IgD-negative memory B cell (primary cell): ENCODE measurements around the gene RNU6-1. TPM values are rescaled to one million over a fixed set of nuclear protein-coding genes. Genes with fewer than 3 reads are reported as not detected.

Source experiments
- H3K27ac Mint-ChIP-seq, 3 donors: one replicate each; pipeline ENCODE4 v1.8.0; 2020 to 2022; ENCODE audit warnings: mild to moderate bottlenecking in 3 of 3, mixed read lengths in 3 of 3, moderate library complexity in 1 of 3
- H3K27me3 Mint-ChIP-seq: one replicate; pipeline ENCODE4 v1.8.0; 2021; ENCODE audit warnings: mixed read lengths
- H3K36me3 Mint-ChIP-seq: one replicate; pipeline ENCODE4 v1.8.0; 2020; ENCODE audit warnings: mild to moderate bottlenecking, mixed read lengths
- H3K4me1 Mint-ChIP-seq, 3 donors: one replicate each; pipeline ENCODE4 v1.8.0; 2020 to 2022; ENCODE audit warnings: mixed read lengths in 3 of 3, mild to moderate bottlenecking in 1 of 3
- H3K4me3 Mint-ChIP-seq, 4 donors: one replicate each; pipeline ENCODE4 v1.8.0; 2020 to 2022; ENCODE audit warnings: mild to moderate bottlenecking in 4 of 4, mixed read lengths in 4 of 4, moderate library complexity in 3 of 4
- H3K9me3 Mint-ChIP-seq, 3 donors: one replicate each; pipeline ENCODE4 v1.8.0; 2020 to 2021; ENCODE audit warnings: mixed read lengths in 3 of 3, mild to moderate bottlenecking in 1 of 3
- polyA plus RNA-seq: library from polyadenylated mRNA; unstranded; fragments of 300-500 nt; fragmentation: Illumina TruSeq; gene quantifications from one replicate; pipeline ENCODE4 v1.2.3, GENCODE V29; 2021

RNU6-1 gene
- not detected for polyA plus RNA-seq

DNA sequence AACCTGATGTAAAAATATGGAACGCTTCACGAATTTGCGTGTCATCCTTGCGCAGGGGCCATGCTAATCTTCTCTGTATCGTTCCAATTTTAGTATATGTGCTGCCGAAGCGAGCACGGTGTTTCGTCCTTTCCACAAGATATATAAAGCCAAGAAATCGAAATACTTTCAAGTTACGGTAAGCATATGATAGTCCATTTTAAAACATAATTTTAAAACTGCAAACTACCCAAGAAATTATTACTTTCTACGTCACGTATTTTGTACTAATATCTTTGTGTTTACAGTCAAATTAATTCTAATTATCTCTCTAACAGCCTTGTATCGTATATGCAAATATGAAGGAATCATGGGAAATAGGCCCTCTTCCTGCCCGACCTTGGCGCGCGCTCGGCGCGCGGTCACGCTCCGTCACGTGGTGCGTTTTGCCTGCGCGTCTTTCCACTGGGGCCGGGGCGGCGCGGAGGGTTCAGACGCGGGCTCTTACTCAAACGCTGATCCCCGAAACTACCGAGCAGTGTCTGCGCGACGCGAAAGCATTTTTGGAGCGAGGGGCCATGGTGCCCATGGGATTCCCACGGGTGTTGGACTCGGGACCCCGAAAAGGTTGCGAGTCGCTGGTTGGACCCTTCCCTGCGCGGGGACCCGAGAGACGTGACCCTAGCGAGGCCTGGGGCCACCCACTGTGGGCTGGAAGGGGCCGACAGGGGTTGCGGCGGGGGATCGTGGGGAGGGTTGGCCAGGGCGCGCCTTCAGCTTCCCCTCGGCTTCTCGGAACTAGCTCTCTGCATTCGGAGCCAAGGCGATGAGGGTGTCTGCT is at the start of gene RNU6-1:
Gene RNU6-1, minus strand, starts transcription at position 117 of the 820 bp plus-strand sequence.
- peaks cover 13 to 28% (median 22%) of the 10 kb centered on the region in 3 donors for H3K4me1 Mint-ChIP-seq
- peak within 1 kb of the TSS; percentile 88 to 98 (median 95) for H3K4me3 Mint-ChIP-seq
- peaks cover 13% of the 10 kb centered on the region for H3K27me3 Mint-ChIP-seq
- peaks cover 0 to 4% (median 0%) of the 10 kb centered on the region in 3 donors for H3K9me3 Mint-ChIP-seq
- H3K36me3 Mint-ChIP-seq, result peaks cover 2% of the 10 kb centered on the region
- peak within 1 kb of the TSS; percentile 98 to 100 (median 99) for H3K27ac Mint-ChIP-seq

- Mint-ChIP-seq H3K27ac (no peak overlapping the region), H3K4me3 (no peak overlapping the region), H3K36me3 (no peaks in the 10 kb centered on the region), H3K27me3 (peaks cover 25% of the 10 kb centered on the region), H3K9me3 (peaks cover 0 to 11% (median 9%) of the 10 kb centered on the region in 3 donors), H3K4me1 (peaks cover 0 to 8% (median 5%) of the 10 kb centered on the region in 3 donors)
Observed at GRCh38 chr15:67887776-67888175, 47.9 kb upstream of the RNU6-1 start.

DNA sequence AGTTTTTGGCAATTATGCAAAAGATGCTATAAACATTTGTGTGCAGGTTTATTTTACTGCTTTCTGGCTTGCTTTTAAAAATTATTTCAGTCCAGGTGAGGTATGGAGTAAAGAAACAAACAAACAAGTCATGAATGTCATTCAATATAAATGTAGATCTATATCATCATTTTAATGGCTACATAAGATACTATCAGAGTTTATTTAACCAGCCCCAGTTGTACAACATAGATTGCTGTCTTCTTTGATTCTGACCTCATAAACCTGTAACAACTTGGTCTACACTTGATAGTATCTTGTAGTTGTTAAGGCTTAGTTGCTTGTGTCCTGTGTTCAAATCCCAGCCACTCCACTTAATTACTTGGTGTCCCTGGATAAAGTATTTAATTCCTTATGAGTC is 46.0 kb upstream of the RNU6-1 start:
- Mint-ChIP-seq H3K9me3 (peaks cover 0 to 11% (median 9%) of the 10 kb centered on the region in 3 donors), H3K4me3 (peak overlapping the region in 1 of 4 donors; percentile 21), H3K27ac (no peak overlapping the region), H3K27me3 (peaks cover 23% of the 10 kb centered on the region), H3K4me1 (peaks cover 2 to 8% (median 5%) of the 10 kb centered on the region in 3 donors), H3K36me3 (no peaks in the 10 kb centered on the region)

GRCh38 chr15:67885175-67885523 is 45.3 kb upstream of the RNU6-1 start:
- peaks cover 0 to 6% (median 4%) of the 10 kb centered on the region in 3 donors for H3K9me3 Mint-ChIP-seq
- peak overlapping the region; percentile 21 to 88 (median 82) for H3K4me3 Mint-ChIP-seq
- H3K27me3 Mint-ChIP-seq, result peaks cover 23% of the 10 kb centered on the region
- H3K27ac Mint-ChIP-seq, result no peak overlapping the region
- H3K4me1 Mint-ChIP-seq, result peaks cover 2 to 8% (median 7%) of the 10 kb centered on the region in 3 donors
- no peaks in the 10 kb centered on the region for H3K36me3 Mint-ChIP-seq

GRCh38 chr15:67884514-67885174 is 44.8 kb upstream of the RNU6-1 start:
- Mint-ChIP-seq H3K27ac (no peak overlapping the region), H3K27me3 (peaks cover 22% of the 10 kb centered on the region), H3K4me3 (peak overlapping the region; percentile 21 to 88 (median 82)), H3K9me3 (peaks cover 0 to under 1% (median 0%) of the 10 kb centered on the region in 3 donors), H3K4me1 (peaks cover 2 to 8% (median 7%) of the 10 kb centered on the region in 3 donors), H3K36me3 (no peaks in the 10 kb centered on the region)

DNA sequence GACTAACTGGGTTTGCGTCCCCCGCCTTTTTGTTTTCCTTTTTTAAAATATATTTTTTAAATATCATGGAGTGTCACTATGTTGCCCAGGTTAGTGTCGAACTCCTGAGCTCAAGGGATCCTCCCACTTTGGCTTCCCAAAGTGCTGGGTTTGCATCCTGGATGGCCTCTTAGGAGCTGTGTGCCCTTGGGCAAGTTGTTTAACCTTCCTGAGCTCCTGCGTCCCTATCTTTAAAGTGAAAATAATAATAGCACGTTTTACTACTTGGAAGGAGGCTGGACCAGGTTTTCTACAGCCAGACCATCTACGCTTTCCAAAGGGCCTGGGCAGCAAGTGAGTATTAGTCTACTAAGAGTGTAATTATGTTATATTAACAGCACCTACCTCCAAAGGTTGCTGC is 44.2 kb upstream of the RNU6-1 start:
- peaks cover 2 to 8% (median 7%) of the 10 kb centered on the region in 3 donors for H3K4me1 Mint-ChIP-seq
- H3K36me3 Mint-ChIP-seq, result no peaks in the 10 kb centered on the region
- no peaks in the 10 kb centered on the region for H3K9me3 Mint-ChIP-seq
- H3K4me3 Mint-ChIP-seq, result peak overlapping the region in 3 of 4 donors; percentile 21 to 85 (median 80)
- peaks cover 22% of the 10 kb centered on the region for H3K27me3 Mint-ChIP-seq
- H3K27ac Mint-ChIP-seq, result no peak overlapping the region

GRCh38 chr15:67883234-67883773 is 43.5 kb upstream of the RNU6-1 start:
- no peaks in the 10 kb centered on the region for H3K36me3 Mint-ChIP-seq
- no peak overlapping the region for H3K4me3 Mint-ChIP-seq
- H3K27me3 Mint-ChIP-seq, result peaks cover 17% of the 10 kb centered on the region
- H3K27ac Mint-ChIP-seq, result no peak overlapping the region
- peaks cover 2 to 8% (median 7%) of the 10 kb centered on the region in 3 donors for H3K4me1 Mint-ChIP-seq
- H3K9me3 Mint-ChIP-seq, result no peaks in the 10 kb centered on the region

DNA sequence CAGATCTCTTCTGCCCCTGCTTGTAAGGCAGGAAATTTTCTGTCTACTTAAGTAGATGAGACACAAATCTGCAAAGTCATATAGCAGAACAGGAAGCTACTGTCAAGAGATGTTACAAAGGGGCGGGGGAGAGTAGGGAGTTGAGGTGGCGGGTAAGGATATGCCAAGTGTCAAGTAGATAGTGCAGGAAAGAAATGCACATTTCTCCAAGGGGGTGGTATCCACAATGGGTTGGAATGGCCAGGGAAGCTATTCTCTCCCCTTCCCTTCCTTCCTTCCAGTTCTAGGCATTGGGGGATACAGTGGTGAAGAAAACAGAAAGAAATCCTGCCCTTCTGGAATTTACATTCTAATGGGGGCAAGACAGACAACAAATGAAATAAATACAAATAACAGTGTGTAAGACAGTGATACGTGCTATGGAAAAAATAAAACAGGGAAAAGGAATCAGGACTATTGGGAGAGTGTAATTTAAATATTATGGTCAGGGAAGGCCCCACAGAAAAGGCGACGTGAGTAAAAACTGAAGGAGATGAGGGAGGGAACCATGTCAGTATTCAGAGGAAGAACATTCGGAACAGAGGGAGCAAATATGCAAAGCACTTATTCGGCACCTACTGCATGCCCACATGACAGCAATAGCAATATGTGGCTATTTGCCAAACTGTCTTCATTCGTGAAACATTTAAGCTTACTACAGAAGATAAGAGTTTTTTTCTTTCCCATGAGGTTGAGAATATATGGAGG is 42.8 kb upstream of the RNU6-1 start:
- no peaks in the 10 kb centered on the region for H3K36me3 Mint-ChIP-seq
- H3K27me3 Mint-ChIP-seq, result peaks cover 14% of the 10 kb centered on the region
- H3K4me3 Mint-ChIP-seq, result peak overlapping the region in 1 of 4 donors; percentile 44
- no peaks in the 10 kb centered on the region for H3K9me3 Mint-ChIP-seq
- no peak overlapping the region for H3K27ac Mint-ChIP-seq
- H3K4me1 Mint-ChIP-seq, result peaks cover 2 to 8% (median 7%) of the 10 kb centered on the region in 3 donors

GRCh38 chr15:67880651-67881182 is 40.9 kb upstream of the RNU6-1 start:
- Mint-ChIP-seq H3K4me3 (no peak overlapping the region), H3K9me3 (no peaks in the 10 kb centered on the region), H3K27ac (no peak overlapping the region), H3K27me3 (peaks cover 13% of the 10 kb centered on the region), H3K4me1 (peaks cover 2 to 8% (median 7%) of the 10 kb centered on the region in 3 donors), H3K36me3 (no peaks in the 10 kb centered on the region)

GRCh38 chr15:67879440-67880129 is 39.7 kb upstream of the RNU6-1 start:
- Mint-ChIP-seq H3K27ac (no peak overlapping the region), H3K4me1 (peaks cover 0 to 2% (median 2%) of the 10 kb centered on the region in 3 donors), H3K36me3 (no peaks in the 10 kb centered on the region), H3K9me3 (no peaks in the 10 kb centered on the region), H3K4me3 (no peak overlapping the region), H3K27me3 (peaks cover 4% of the 10 kb centered on the region)

- H3K9me3 Mint-ChIP-seq, result peaks cover 0 to 6% (median 2%) of the 10 kb centered on the region in 3 donors
- H3K27me3 Mint-ChIP-seq, result peaks cover 4% of the 10 kb centered on the region
- peaks cover 0 to 2% (median 2%) of the 10 kb centered on the region in 3 donors for H3K4me1 Mint-ChIP-seq
- no peak overlapping the region for H3K4me3 Mint-ChIP-seq
- H3K27ac Mint-ChIP-seq, result no peak overlapping the region
- H3K36me3 Mint-ChIP-seq, result no peaks in the 10 kb centered on the region
Observed at GRCh38 chr15:67878712-67879206, 38.9 kb upstream of the RNU6-1 start.

GRCh38 chr15:67873777-67874176 is 33.9 kb upstream of the RNU6-1 start:
- Mint-ChIP-seq H3K4me1 (peaks cover 0 to 3% (median 0%) of the 10 kb centered on the region in 3 donors), H3K27ac (no peak overlapping the region), H3K4me3 (no peak overlapping the region), H3K9me3 (peaks cover 0 to 18% (median 10%) of the 10 kb centered on the region in 3 donors), H3K27me3 (peaks cover 4% of the 10 kb centered on the region), H3K36me3 (no peaks in the 10 kb centered on the region)

DNA sequence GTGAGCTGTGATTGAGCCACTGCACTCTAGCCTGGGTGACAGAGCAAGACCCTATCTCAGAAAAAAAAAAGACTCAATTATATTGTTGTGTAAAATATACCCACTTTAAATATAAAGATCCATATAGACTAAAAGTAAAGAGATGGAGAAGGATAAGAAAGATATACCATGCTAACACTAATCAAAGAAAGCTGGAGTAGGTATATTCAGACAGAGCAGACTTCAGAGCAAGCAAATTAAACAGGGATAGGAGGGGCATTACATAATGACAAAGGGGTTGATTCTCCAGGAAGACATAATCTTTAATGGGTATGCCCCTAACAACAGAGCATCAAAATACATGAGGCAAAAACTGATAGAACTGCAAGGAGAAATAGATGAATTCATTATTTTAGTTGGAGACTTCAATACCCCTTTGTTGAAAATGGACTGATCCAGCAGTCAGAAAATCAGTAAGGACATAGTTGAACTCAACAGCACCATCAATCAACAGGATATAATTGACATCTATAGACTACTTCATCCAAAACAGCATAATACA is 31.1 kb upstream of the RNU6-1 start:
- Mint-ChIP-seq H3K9me3 (peaks cover 0 to 18% (median 10%) of the 10 kb centered on the region in 3 donors), H3K4me1 (peaks cover 0 to 3% (median 0%) of the 10 kb centered on the region in 3 donors), H3K4me3 (peak overlapping the region in 1 of 4 donors; percentile 42), H3K36me3 (no peaks in the 10 kb centered on the region), H3K27ac (no peak overlapping the region), H3K27me3 (peaks cover 7% of the 10 kb centered on the region)
